Cardiac atrium fibroblast (primary cell): ENCODE measurements around the gene CHL1. TPM values are rescaled to one million over a fixed set of nuclear protein-coding genes. Genes with fewer than 3 reads are reported as not detected.

ENCODE experiments used
- total RNA-seq: library from RNA; depleted of rRNA; stranded (reverse); fragments of >200 nt; gene quantifications from 2 replicates; pipeline ENCODE4 v1.2.3, GENCODE V29; 2015

CHL1 gene
- not detected in 2 replicates for total RNA-seq

GRCh38 chr3:196311-197148 is at the start of gene CHL1:
TSS of gene CHL1 (plus strand) at chr3:196763. CDS start at chr3:319777, 123,014 bp downstream.

